NCI-H774 (cell line): ENCODE results near the gene ADGRG3.
"Not testable (repeated sequence)": the region's sequence is repeated elsewhere in the genome, so short reads cannot be mapped to it uniquely, and the experiment has no call there.

Experiments used
- DNase-seq: peaks from one replicate; lab custom pipeline; 2025; lab: John Stamatoyannopoulos, UW

Gene ADGRG3

GRCh38 chr16:57721356-57722209 is 53.5 kb downstream of the ADGRG3 start:
- no peak for DNase-seq

GRCh38 chr16:57722210-57722499 is 54.0 kb downstream of the ADGRG3 start:
- no peak for DNase-seq

DNA sequence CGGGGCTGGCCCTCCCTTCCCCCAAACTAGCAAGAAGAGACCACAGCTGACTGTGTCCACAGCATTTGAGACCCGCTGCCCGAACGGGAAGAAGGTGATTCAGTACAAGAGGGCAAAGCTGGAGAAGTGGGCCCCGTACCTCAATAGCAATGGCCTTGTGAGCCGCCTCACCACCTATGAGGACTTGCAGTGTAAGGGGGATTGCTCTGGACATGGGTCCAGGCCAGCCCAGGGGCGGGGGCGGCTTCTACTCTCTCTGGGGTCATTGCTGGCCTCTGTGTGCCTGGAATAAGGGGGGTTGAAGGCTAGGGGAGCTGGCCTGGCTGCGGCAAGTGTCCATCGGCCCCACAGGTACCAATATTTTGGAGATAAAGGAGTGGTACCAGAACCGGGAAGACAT is 54.5 kb downstream of the ADGRG3 start:
- no peak for DNase-seq

- no peak for DNase-seq
These were observed 55.1 kb downstream of the ADGRG3 start for GRCh38 chr16:57723170-57723569.

DNA sequence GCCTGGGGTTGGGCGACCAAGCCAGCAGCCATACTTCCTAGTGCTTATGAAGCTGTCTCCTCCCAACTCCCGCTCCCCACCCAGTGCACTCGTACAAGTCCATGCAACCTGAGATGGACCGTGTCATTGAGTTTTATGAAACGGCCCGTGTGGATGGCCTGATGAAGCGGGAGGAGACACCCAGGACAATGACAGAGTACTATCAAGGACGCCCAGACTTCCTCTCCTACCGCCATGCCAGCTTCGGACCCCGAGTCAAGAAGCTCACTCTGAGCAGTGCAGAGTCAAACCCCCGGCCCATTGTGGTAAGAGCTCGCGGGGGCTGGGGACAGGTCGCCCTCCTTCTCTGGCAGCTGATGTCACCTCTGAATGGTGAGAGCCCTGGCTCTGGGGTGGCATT is 56.4 kb downstream of the ADGRG3 start:
- DNase-seq, result no peak

DNA sequence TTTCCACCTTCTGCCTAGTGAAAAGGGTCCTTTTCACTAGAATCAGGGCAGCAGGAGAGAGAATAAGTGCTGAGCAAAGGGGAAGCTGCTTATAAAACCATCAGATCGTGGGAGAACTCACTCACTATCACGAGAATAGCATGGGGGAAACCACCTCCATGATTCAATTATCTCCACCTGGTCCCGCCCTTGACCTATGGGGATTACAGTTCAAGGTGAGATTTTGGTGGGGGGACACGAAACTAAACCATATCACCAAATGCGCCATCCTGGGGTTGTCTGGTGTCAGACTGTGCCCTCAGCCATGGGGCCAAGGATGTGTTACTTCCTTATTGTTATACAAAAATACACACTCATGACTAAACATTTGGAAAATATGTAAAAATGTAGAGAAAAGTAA is 57.0 kb downstream of the ADGRG3 start:
- no peak for DNase-seq

DNA sequence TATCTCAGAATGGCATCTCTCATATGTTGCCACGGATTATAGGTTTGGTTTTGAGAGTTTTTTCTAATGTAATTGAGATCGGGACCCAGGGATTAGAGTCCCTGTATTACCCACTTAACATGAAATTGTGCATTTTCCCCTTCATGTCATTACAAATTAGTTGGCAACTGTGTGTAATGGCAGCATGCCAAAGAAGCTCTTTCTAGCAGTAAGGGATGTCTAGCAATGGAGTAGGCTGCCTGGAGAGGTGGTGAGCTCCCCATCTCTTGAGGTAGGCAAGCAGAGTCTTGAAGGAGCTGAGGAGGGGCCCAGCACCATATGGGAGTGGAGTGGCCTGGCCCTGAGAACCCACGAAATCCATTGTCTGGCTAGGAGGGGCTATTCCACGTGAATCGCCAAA is 57.4 kb downstream of the ADGRG3 start:
- DNase-seq, result no peak

- no peak for DNase-seq
These were observed 57.9 kb downstream of the ADGRG3 start for GRCh38 chr16:57725976-57726375.

- no peak for DNase-seq
These were observed 58.4 kb downstream of the ADGRG3 start for GRCh38 chr16:57726433-57726947.

DNA sequence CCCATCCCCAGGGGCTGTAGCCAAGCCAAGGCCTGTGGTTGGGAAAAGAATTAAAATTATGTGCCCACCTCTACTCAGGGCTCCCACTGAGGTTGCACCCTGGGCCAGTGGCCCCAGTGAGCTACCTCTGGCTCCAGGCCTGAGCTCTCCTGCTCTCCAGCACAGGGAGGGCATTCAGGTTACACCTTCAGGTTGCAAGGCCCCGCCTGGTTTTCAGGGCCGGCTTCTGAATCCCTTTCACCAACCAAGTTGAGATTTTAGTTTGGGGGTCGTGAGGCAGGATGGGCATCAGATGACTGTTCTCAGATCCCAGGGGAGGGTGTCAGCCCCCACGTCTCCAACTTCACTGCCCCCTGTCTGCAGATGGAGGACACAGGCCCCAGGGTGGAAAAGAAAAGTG is 59.5 kb downstream of the ADGRG3 start:
- no peak for DNase-seq

DNA sequence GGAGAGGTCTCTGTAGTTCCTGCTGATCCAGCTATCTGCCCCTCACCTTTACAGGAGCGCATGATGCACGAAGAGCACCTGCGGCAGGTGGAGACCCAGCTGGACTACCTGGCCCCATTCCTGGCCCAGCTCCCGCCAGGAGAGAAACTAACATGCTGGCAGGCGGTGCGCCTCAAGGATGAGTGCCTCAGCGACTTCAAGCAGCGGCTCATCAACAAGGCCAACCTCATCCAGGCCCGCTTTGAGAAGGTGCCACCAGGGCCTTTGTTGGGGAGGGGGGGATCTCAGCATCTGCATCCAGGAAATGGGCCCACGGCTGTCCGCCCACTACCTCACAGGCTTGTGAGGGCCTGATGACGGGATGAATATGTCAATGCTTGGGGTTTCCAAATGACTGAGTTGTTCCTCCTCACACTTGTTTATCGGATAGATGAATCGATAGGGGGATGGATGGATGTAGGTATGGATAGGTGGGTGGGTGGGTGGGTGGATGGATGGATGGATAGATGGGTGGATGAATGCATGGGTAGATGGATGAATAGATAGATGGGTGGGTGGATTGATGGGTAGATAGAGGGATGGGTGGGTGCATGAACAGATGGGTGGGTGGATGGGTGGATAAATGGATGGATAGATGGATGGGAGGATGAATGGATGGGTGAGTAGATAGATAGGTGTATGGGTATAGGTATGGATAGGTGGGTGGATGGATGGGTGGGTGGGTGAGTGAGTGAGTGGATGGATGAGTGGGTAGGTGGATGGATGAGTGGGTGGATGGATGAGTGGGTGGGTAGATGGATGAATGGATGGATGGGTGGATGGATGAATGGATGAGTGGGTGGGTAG is 60.5 kb downstream of the ADGRG3 start:
- DNase-seq, result no peak

GRCh38 chr16:57729182-57729484 is 61.0 kb downstream of the ADGRG3 start:
- no peak for DNase-seq

DNA sequence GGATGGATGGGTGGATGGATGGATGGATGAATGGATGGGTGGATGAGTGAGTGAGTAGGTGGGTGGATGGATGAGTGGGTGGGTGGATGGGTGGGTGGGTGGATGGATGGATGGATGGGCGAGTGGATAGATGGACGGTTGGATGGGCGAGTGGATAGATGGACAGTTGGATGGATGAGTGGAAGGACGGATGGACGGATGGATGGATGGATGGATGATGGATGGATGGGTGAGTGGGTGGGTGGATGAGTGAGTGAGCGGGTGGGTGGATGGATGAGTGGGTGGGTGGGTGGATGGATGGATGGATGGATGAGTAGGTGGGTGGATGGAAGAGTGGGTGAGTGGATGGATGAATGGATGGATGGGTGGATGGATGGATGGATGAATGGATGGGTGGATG is 61.7 kb downstream of the ADGRG3 start:
- DNase-seq, result not testable (repeated sequence)

GRCh38 chr16:57730771-57731730 is 62.9 kb downstream of the ADGRG3 start:
- no peak for DNase-seq

DNA sequence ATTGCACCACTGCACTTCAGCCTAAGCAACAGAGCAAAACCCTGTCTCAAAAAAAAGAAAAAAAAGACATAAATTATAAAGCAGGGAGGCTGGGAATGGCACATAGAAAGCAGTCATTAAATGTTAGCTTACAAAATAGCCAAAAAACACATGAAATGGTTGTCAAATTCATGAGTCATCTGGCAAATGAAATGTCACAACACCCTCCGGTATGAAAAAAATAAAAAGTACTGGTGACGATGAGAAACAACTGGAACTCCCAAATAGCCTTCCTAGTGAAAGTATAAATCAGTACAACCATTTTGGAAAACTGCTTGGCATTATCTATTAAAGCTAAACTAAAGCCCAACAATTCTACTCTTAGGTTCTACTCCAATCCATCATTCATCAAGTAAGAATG is 63.9 kb downstream of the ADGRG3 start:
- DNase-seq, result no peak

DNA sequence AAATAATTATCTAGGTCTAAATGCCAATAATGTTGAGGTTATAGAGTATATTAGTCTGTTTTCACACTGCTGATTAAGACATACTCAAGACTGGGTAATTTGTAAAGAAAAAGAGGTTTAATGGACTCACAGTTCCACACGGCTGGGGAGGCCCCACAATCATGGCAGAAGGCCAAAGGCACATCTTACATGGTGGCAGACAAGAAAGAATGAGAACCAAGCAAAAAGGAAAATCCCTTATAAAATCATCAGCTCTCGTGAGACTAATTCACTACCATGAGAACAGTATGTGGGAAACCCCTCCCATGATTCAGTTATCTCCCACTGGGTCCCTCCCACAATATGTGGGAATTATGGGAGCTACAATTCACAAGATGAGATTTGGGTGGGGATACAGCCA is 64.6 kb downstream of the ADGRG3 start:
- DNase-seq, result no peak

GRCh38 chr16:57734308-57734924 is 66.3 kb downstream of the ADGRG3 start:
- DNase-seq, result no peak

DNA sequence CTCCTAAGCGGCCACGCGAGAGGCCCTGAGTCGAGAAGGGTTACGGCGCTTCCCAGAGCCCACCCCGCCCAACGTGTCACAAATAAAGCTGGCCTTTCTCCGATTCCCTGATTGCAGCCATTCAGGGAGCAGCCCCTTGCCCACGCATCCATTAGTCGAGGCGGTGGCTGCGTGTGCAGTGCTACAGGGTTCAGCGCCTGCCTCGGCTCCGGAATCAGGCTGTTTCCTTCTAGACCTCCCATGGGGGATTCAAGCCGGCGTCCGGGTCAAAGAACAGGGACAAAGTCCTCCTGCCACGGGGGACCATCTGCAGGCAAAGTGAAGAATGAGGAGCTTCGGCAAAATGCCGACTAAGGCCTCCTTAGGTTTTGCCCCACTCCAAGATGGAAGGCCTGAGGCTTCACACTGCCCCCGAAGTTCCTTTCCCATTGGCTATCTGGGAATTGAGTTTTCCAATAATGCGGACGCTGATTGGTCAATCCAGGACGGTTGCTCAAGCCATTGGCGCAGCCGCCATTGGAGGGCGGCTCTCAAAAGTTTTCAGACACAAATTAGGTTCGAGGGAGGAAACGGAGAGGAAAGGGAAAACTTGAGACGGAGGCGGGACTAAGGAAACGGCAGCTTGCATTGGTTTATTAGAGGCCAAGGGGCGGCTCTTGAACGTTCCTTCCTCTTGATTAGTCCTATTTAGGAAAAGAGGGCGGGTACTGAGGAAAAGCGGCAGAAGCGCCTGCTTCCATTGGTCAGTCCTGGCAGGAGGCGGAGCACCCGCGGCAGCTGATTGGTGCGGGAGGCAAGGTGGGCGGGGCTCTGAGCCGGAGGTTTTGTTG is 67.0 kb downstream of the ADGRG3 start:
- DNase-seq, result peak; percentile 100

- DNase-seq, result no peak
These were observed 67.8 kb downstream of the ADGRG3 start, which contains the start of gene KATNB1 for GRCh38 chr16:57735755-57736418. Gene KATNB1, plus strand, starts transcription at chr16:57735770. Its CDS starts 1,474 bp downstream, at chr16:57737244.
